Measurements from ENCODE around the gene NMNAT3. TPM values are rescaled to one million over a fixed set of nuclear protein-coding genes. Genes with fewer than 3 reads are reported as not detected.

Gene NMNAT3
- polyA plus RNA-seq, 3 donors = 4.6 to 8.2 (median 5.9) TPM

- no peak overlapping the region for H3K27ac ChIP-seq (ENCODE audit: low read depth, low read length)
- WGBS, 3 donors = 58 to 81% (median 65%) methylated on average over 3 of the region's 3 CpGs
These were observed 25.2 kb downstream of the NMNAT3 start for GRCh38 chr3:139652561-139652960.

GRCh38 chr3:139647866-139648435 is 29.8 kb downstream of the NMNAT3 start:
- no peak overlapping the region for H3K27ac ChIP-seq (ENCODE audit: low read depth, low read length)
- WGBS, 3 donors = 67 to 81% (median 71%) methylated on average over 3 of the region's 3 CpGs

- H3K27ac ChIP-seq (ENCODE audit: low read depth, low read length) = no peak overlapping the region
- WGBS, 3 donors = 79 to 86% (median 84%) methylated on average over 4 of the region's 4 CpGs
These were observed 31.3 kb downstream of the NMNAT3 start for GRCh38 chr3:139646512-139646911.

GRCh38 chr3:139642996-139643395 is 34.8 kb downstream of the NMNAT3 start:
- 49 to 84% (median 65%) methylated on average over 2 of the region's 2 CpGs for WGBS, 3 donors
- no peak overlapping the region for H3K27ac ChIP-seq (ENCODE audit: low read depth, low read length)

GRCh38 chr3:139640456-139640855 is 37.3 kb downstream of the NMNAT3 start:
- WGBS, 3 donors = 49 to 82% (median 62%) methylated on average over 1 of the region's 1 CpG
- H3K27ac ChIP-seq (ENCODE audit: low read depth, low read length) = no peak overlapping the region

- WGBS, 3 donors = 76 to 85% (median 82%) methylated on average over 1 of the region's 1 CpG
- no peak overlapping the region for H3K27ac ChIP-seq (ENCODE audit: low read depth, low read length)
These were observed 38.1 kb downstream of the NMNAT3 start for GRCh38 chr3:139639662-139640061.

GRCh38 chr3:139638518-139638917 is 39.3 kb downstream of the NMNAT3 start:
- no peak overlapping the region for H3K27ac ChIP-seq (ENCODE audit: low read depth, low read length)
- WGBS, 3 donors = 90 to 96% (median 91%) methylated on average over 2 of the region's 2 CpGs

GRCh38 chr3:139636511-139636910 is 41.3 kb downstream of the NMNAT3 start:
- 57 to 82% (median 66%) methylated on average over 2 of the region's 2 CpGs for WGBS, 3 donors
- no peak overlapping the region for H3K27ac ChIP-seq (ENCODE audit: low read depth, low read length)

GRCh38 chr3:139634111-139634635 is 43.6 kb downstream of the NMNAT3 start:
- 78 to 89% (median 82%) methylated on average over 20 of the region's 20 CpGs for WGBS, 3 donors
- H3K27ac ChIP-seq (ENCODE audit: low read depth, low read length) = no peak overlapping the region

GRCh38 chr3:139633511-139633910 is 44.3 kb downstream of the NMNAT3 start:
- H3K27ac ChIP-seq (ENCODE audit: low read depth, low read length) = no peak overlapping the region
- 85 to 96% (median 92%) methylated on average over 6 of the region's 6 CpGs for WGBS, 3 donors

GRCh38 chr3:139630542-139630941 is 47.2 kb downstream of the NMNAT3 start:
- 81 to 85% (median 83%) methylated on average over 4 of the region's 4 CpGs for WGBS, 3 donors
- H3K27ac ChIP-seq (ENCODE audit: low read depth, low read length) = no peak overlapping the region

- no peak overlapping the region for H3K27ac ChIP-seq (ENCODE audit: low read depth, low read length)
- WGBS, 3 donors = 68 to 74% (median 69%) methylated on average over 3 of the region's 3 CpGs
These were observed 48.7 kb downstream of the NMNAT3 start for GRCh38 chr3:139629033-139629432.

GRCh38 chr3:139627759-139628158 is 50.0 kb downstream of the NMNAT3 start:
- WGBS, 3 donors = 69 to 82% (median 72%) methylated on average over 5 of the region's 5 CpGs
- H3K27ac ChIP-seq (ENCODE audit: low read depth, low read length) = no peak overlapping the region

- WGBS, 3 donors = 80 to 88% (median 85%) methylated on average over 3 of the region's 3 CpGs
These were observed 57.3 kb downstream of the NMNAT3 start for GRCh38 chr3:139620438-139620837.

GRCh38 chr3:139619484-139619883 is 58.3 kb downstream of the NMNAT3 start:
- no peak overlapping the region for H3K27ac ChIP-seq (ENCODE audit: low read depth, low read length)
- 25 to 56% (median 30%) methylated on average over 1 of the region's 1 CpG for WGBS, 3 donors

More at GRCh38 chr3:139620438-139620837, 57.3 kb downstream of the NMNAT3 start:
- no peak overlapping the region for H3K27ac ChIP-seq (ENCODE audit: low read depth, low read length)

- H3K27ac ChIP-seq (ENCODE audit: low read depth, low read length) = no peak overlapping the region
- WGBS, 3 donors = 65 to 75% (median 70%) methylated on average over 3 of the region's 3 CpGs
These were observed 60.0 kb downstream of the NMNAT3 start for GRCh38 chr3:139617672-139618268.

GRCh38 chr3:139611528-139611927 is 66.2 kb downstream of the NMNAT3 start:
- 87 to 96% (median 92%) methylated on average over 5 of the region's 5 CpGs for WGBS, 3 donors
- H3K27ac ChIP-seq (ENCODE audit: low read depth, low read length) = no peak overlapping the region

- 73 to 85% (median 79%) methylated on average over 4 of the region's 4 CpGs for WGBS, 3 donors
- H3K27ac ChIP-seq (ENCODE audit: low read depth, low read length) = no peak overlapping the region
These were observed 66.9 kb downstream of the NMNAT3 start for GRCh38 chr3:139610886-139611285.

GRCh38 chr3:139608924-139609323 is 68.8 kb downstream of the NMNAT3 start:
- WGBS, 3 donors = 60 to 75% (median 73%) methylated on average over 3 of the region's 3 CpGs
- H3K27ac ChIP-seq (ENCODE audit: low read depth, low read length) = no peak overlapping the region

- H3K27ac ChIP-seq (ENCODE audit: low read depth, low read length) = no peak overlapping the region
- 93 to 95% (median 94%) methylated on average over 3 of the region's 3 CpGs for WGBS, 3 donors
These were observed 69.7 kb downstream of the NMNAT3 start for GRCh38 chr3:139608108-139608380.

Data from adipose tissue (tissue), 3 donors.